Measurements from ENCODE around the gene FKBP8.

- TF ChIP-seq, protein P1, sequence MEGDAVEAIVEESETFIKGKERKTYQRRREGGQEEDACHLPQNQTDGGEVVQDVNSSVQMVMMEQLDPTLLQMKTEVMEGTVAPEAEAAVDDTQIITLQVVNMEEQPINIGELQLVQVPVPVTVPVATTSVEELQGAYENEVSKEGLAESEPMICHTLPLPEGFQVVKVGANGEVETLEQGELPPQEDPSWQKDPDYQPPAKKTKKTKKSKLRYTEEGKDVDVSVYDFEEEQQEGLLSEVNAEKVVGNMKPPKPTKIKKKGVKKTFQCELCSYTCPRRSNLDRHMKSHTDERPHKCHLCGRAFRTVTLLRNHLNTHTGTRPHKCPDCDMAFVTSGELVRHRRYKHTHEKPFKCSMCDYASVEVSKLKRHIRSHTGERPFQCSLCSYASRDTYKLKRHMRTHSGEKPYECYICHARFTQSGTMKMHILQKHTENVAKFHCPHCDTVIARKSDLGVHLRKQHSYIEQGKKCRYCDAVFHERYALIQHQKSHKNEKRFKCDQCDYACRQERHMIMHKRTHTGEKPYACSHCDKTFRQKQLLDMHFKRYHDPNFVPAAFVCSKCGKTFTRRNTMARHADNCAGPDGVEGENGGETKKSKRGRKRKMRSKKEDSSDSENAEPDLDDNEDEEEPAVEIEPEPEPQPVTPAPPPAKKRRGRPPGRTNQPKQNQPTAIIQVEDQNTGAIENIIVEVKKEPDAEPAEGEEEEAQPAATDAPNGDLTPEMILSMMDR (IDR thresholded peaks at IDR 0.05; ENCODE audit: low read depth, low read length, missing input control): peak; percentile 75
- TF ChIP-seq JUND (IDR thresholded peaks at IDR 0.05): no peak
- peak; percentile 26 for TF ChIP-seq REST (IDR thresholded peaks at IDR 0.05)
- TF ChIP-seq, protein P2, sequence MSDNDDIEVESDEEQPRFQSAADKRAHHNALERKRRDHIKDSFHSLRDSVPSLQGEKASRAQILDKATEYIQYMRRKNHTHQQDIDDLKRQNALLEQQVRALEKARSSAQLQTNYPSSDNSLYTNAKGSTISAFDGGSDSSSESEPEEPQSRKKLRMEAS (IDR thresholded peaks at IDR 0.05): no peak
- TF ChIP-seq, protein P3, sequence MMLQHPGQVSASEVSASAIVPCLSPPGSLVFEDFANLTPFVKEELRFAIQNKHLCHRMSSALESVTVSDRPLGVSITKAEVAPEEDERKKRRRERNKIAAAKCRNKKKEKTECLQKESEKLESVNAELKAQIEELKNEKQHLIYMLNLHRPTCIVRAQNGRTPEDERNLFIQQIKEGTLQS (IDR thresholded peaks at IDR 0.05): no peak
- TF ChIP-seq YY1 (IDR thresholded peaks at IDR 0.05): peak; percentile 18
- TF ChIP-seq ZBTB33 (IDR thresholded peaks at IDR 0.05): no peak
- TF ChIP-seq TAF1 (conservative IDR thresholded peaks at IDR 0.05): no peak
Measured at GRCh38 chr19:18588611-18589379, 45.4 kb upstream of the FKBP8 start, which contains the start of gene REX1BD.
